DMS 273 treated with DMSO at 0.1 percent for 48 hours (cell line): ENCODE results near the gene TAF1.
"Not testable (repeated sequence)": the region's sequence is repeated elsewhere in the genome, so short reads cannot be mapped to it uniquely, and the experiment has no call there.

ENCODE experiments used
- DNase-seq: peaks from one replicate; lab custom pipeline; 2025; lab: John Stamatoyannopoulos, UW

Gene TAF1

DNA sequence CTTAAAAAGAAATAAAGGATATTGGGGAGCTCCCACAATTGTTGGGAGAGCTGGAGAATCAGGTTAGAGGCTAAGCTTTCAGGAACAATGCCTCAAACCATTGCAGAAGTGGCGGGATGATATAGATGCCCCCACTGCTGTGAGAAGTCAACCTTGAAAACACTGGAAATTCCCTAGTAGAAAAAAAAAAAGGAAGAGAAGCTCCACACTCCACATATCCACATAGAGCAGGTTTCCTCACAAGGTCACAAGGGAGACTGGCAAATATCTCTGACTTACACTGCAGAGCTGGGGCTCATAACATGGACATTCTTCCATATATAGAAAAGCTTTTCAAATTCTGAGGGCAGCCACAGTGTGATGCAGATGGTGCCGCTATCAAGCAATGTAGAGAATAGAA is 144.0 kb downstream of the TAF1 start:
- DNase-seq, result no peak

DNA sequence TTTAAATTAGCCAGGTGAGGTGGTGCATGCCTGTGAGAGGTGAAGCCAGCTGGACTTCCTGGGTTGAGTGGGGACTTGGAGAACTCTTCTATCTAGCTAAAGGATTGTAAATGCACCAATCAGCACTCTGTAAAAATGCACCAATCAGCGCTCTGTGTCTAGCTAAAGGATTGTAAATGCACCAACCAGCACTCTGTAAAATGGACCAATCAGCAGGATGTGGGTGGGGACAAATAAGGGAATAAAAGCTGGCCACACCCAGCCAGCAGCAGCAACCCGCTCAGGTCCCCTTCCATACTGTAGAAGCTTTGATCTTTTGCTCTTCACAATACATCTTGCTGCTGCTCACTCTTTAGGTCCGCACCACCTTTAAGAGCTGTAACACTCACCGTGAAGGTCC is 147.6 kb downstream of the TAF1 start:
- DNase-seq, result not testable (repeated sequence)

GRCh38 chrX:71514367-71515037 is 148.3 kb downstream of the TAF1 start:
- DNase-seq, result peak; percentile 28

GRCh38 chrX:71515038-71515396 is 148.9 kb downstream of the TAF1 start:
- DNase-seq, result no peak
